GM12892 (cell line): ENCODE data around the gene AMBRA1.

ENCODE experiments used
- DNase-seq: peaks from one replicate; pipeline ENCODE4 v3.0.0; 2011; ENCODE audit not compliant: insufficient read length
- FAIRE-seq: peaks from 2 replicates; lab custom pipeline; 2011; peaks lifted over from hg19 to GRCh38; lab: Jason Lieb, UNC
- POLR2A ChIP-seq: IDR thresholded peaks from 2 replicates; pipeline ENCODE4 v1.6.1; 2011; ENCODE audit warnings: low read depth, low read length, control low read depth
- POLR2AphosphoS5 ChIP-seq: IDR thresholded peaks from 2 replicates; pipeline ENCODE4 v1.6.1; 2011; ENCODE audit warnings: low read depth, low read length, control low read depth
- TAF1 ChIP-seq: IDR thresholded peaks from 2 replicates; pipeline ENCODE4 v1.6.1; 2011; ENCODE audit warnings: low read depth, mild to moderate bottlenecking, control low read depth, low read length, borderline replicate concordance

Gene AMBRA1

DNA sequence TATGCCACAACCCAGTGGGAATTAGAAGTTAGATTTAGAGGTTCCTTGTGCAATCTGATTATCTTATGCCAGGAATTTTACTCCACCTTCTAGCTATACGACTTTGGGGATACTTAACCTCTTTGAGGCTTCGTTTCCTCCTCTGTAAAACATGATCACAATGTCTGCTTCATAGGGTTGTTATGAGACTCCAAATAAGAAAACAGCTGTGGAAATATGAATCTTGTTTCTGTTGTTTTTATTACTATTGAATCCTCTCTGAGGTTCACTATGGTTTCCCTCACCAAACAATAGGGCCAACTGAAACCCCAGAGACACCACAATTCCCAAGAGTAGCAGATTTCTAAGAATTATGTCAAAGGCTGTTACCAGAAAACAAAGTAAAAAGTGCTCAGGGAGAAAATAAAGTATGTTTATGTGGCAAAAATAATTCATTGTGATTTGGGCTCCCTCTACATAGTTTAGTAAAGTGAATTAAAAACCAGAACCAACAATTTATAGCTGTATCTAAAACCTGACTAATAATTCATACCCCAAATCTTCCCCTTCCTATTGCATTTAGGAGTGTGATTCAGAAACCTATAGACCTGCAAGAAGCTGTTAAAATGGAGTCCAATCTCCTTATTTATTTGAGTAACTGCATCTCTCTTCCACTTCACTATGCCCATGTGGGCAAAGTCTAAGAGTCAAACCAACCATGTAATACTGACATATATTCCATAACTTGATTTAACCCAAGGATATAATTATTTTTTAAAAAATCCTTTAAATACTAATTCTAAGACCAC is 38.4 kb downstream of the AMBRA1 start:
- DNase-seq (no peak), FAIRE-seq (no peak)
- TF ChIP-seq POLR2AphosphoS5: no peak
- TF ChIP-seq POLR2A: no peak
- no peak for TF ChIP-seq TAF1

DNA sequence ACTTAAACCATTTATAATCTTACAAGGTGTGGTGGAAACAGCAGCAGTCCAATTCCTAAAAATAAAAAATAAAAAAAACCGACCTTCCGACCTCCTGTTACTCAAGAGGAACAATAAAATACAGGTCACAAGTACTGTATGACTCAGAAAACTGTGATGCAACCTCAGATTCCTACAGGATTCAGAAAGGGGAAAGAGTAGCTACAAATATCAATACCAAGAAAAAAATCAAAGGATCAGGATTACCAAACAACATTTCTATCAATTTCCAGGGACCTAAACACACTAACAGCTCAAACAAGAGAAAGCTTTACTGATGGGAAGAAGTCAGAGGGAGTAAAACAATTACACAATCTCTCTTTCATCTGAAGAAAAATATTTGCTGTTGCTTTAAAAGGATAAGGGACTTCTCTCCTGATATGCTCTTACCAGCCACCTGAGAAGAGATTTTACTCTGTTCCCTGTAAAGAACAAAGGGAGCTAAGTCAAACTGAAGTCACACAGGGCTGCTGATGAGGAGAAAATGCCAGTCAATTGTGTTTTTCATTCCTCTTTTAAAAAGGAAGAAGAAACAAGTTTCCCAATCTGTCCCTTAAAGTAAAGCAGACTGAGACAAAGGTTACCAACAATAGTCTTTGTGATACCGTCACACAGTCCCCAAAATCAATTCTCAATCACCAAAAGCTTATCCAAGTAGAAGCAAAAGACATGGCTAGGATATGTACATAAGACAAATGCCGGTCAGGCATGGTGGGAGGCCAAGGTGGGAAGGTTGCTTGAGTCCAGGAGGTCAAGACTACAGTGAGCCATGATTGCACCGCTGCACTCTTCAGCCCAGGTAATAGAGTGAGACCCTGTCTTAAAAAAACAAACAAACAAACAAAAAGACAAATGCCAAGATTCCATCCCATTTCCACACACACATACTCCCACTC is 39.3 kb downstream of the AMBRA1 start:
- DNase-seq: no peak
- FAIRE-seq: peak; percentile 30
- TF ChIP-seq TAF1 (no peak), POLR2A (no peak), POLR2AphosphoS5 (no peak)

DNA sequence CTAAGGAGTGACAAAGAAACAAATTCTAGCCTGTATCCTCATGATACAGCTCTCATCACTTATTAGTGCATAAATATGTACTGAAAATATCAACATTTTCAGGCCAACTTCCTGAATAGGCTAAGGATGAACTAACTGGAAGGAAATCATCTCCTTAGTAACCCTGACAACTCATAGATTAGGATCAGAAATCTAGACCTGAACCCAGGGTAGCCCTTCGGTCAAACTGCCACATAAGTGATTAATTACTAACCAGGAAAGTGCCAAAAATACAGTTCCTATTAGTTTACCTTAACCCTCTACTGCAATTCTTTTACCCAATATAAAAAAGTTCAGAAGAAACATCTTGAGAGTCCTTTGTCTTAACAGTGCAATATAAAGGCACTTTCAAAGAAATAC is 40.0 kb downstream of the AMBRA1 start:
- FAIRE-seq: no peak
- TF ChIP-seq POLR2A (no peak), POLR2AphosphoS5 (no peak), TAF1 (no peak)
- no peak for DNase-seq

DNA sequence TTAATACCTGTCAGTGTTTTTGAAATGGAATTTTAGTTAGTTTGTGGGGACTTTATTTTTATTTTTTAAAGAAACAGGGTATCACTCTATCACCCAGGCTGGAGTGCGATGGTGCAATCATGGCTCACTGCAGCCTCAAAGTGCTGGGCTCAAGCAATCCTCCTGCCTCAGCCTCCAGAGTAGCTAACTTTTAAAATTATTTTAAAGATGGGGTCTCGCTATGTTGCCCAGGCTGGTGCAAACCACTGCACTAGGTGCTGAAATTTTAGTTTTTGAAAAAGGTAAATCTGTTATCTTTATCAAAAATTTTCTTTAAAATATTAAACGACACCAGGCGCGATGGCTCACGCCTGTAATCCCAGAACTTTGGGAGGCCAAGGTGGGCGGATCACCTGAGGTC is 42.6 kb downstream of the AMBRA1 start:
- DNase-seq (no peak), FAIRE-seq (no peak)
- no peak for TF ChIP-seq POLR2AphosphoS5

DNA sequence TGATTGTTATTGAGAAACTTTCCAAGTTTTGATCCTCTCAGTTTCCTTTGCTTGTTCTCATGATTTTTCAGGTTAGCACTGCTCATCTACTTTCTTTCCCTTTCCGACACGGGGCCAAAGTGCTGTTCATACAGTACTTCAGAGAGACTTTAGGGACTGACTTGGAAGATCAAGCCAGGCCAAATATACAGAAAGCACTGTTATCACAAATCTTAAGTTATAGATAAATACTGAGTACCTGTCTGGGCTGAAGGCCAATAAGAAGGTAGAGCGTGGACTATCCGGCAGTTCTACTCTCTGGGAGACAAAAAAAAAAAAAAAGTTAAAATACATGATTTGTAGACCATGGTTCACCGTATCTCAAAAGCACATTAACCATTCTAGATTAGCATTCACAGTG is 46.2 kb downstream of the AMBRA1 start:
- DNase-seq (no peak), FAIRE-seq (no peak)
- TF ChIP-seq POLR2A: no peak
- TF ChIP-seq POLR2AphosphoS5: no peak
- TF ChIP-seq TAF1: no peak

DNA sequence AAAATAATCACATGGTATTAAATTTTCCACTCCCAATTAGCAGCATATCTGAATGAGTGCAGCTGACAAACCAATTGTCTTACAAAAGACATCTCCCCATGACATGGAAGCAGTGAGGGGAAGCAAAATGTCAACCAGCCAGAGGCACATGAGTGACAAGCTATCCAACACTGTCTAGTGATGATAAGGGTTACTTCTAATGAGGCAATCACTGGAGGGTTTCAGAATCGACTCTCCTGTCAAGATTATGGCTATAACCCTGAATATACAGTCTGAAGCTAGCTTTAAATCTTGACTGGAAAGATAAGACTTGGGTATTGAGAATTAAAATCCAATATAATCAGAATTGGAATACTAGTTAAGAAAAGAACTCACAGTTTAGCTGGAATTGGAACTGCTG is 50.3 kb downstream of the AMBRA1 start:
- no peak for FAIRE-seq
- TF ChIP-seq TAF1 (no peak), POLR2AphosphoS5 (no peak), POLR2A (no peak)

DNA sequence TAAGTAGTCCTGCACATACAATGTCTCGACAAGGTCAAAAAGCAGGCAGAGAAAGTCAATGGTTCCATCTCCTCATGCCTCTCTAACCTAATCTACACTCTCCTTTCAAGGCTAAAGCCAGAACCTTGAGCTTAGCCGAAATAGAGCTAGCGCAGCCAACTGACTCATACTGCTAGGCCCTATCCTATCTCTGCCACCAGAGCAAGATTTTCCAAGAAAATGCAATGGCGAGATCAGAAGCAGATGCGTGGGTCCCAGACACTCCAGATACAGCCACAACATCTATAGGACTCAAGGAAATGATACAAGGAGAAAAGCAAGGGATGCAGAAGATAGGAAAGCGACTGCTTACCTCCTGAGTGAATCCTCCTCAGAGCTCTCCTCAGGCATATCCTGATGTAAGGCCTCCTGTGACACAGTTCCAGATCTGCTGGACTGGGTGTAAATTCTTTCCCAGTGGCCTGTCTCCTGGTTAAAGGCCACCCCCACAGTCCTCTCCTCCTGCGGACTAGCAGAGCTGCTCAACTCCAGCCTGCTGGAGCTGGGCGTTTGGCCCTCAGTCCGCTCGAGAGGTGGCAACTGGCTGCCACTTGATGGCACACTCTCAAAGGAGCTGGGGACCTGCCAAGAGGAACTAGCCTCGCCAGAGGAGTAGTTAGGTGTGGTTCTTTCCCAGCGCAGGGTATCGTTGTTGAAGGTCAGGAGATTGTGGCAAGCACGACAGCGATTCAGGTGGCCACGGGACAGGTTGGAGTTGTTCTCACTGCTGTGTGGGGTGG is 52.0 kb downstream of the AMBRA1 start:
- TF ChIP-seq POLR2AphosphoS5 (no peak), POLR2A (no peak), TAF1 (no peak)
- FAIRE-seq: no peak
- no peak for DNase-seq

More for the DNA sequence above, 50.3 kb downstream of the AMBRA1 start:
- no peak for DNase-seq

DNA sequence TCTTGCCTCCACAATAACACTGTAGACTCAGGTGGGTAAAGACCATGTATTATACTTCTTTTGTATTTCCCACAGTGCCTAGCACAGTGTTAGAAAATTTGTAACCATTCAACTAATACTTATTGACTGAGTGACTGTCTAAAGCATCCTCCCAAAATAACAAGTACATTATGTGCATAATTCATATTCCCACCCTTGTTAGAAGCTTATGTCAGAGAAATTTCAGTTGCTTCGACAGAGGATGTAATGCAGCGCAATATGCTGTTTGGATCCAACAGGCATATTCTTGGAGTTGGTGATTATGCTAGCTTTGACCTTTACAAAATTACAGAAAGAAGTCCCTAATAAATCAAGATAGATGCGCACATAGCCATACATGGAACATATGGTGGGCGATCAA is 53.0 kb downstream of the AMBRA1 start:
- FAIRE-seq (no peak), DNase-seq (no peak)
- no peak for TF ChIP-seq TAF1
- TF ChIP-seq POLR2AphosphoS5: no peak
- TF ChIP-seq POLR2A: no peak

DNA sequence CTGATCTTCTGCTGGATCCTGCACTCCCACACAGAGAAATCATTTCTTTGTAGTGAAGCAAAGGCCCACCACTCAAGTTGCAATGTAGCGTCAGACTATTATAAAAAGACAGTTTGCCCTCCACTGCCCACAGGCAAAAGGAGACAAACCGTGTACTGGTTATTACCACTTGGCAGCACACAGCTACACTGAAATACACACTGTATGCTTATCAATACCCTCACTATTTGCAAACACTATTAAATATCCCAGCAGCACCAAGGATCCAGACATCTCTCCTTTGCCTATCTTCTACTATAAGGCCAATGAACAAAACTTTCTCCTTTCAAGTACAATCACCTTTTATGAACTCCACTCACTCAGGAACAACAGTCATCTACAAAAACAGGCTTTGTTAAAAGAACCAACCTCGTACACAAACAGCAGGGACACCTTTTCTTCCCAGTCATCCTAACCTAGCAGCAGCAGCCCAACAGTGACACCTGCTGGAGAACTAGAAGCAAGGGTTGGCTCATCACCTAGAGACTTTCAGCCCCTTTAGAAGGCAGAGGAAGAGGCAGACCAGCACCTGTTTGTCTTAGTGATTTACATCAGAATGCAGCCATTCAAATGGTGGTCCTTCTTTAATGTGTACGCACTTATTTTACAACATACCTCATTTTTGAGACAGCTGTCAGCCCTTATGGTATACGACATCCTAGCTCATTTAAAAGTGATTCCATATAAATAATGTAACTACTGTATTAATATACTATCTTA is 56.1 kb downstream of the AMBRA1 start:
- peak; percentile 40 for DNase-seq
- no peak for TF ChIP-seq POLR2AphosphoS5
- TF ChIP-seq POLR2A: no peak
- TF ChIP-seq TAF1: no peak
- peak; percentile 91 for FAIRE-seq

DNA sequence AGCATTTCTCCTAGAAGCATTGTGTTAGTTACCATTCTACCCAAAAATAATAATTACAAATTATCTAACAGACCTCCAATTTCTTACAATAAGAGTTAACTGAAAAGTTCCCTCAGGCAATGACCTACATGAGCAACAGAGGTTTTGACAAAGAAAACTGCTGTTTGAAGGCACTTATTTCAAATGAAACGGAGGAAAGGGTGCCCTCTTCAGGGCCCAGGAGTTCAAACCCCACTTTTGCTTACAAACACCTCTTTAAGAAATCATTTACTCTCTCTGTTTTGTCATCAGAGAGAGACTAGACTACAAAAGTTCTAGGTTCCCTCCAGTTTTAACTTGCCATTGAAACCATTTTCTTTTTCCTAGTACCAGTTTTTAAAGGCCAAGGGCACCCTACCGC is 56.7 kb downstream of the AMBRA1 start:
- no peak for FAIRE-seq
- DNase-seq: no peak
- TF ChIP-seq POLR2A (no peak), POLR2AphosphoS5 (no peak), TAF1 (no peak)

DNA sequence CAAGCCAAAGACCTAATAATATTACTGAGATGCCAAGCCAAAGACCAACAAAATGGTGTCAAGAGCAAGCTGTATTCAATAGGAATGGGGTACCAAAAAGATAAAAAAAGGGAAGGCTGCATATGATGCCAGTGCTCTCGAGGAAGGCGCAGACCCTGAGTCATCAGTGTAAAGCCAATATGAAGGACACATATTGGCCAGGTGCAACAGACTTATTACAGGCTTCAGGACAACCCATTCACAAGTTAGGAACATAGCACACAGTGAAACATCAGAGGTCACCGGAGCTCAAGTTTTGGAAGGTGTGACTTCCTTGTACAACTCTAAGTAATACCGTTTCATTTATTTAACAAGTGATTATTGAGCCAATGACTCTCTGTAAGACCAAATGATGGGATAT is 58.1 kb downstream of the AMBRA1 start:
- TF ChIP-seq POLR2AphosphoS5 (no peak), TAF1 (no peak), POLR2A (no peak)
- FAIRE-seq (no peak), DNase-seq (no peak)
